ENCODE data around the gene MAP3K4. TPM values are rescaled to one million over a fixed set of nuclear protein-coding genes. Genes with fewer than 3 reads are reported as not detected.

The MAP3K4 gene
- total RNA-seq, 1 donor from 2014 or later = 56.7 TPM

- intact Hi-C loops (cut with DNase I) = no loop called here
Observed at GRCh38 chr6:161061576-161061975, 70.0 kb downstream of the MAP3K4 start.

GRCh38 chr6:161064915-161065314, 73.3 kb downstream of the MAP3K4 start:
- DNase-seq (ENCODE audit: extremely low spot score in 2 of 2) = no peak

More at GRCh38 chr6:161061576-161061975, 70.0 kb downstream of the MAP3K4 start:
- no peaks in the 10 kb centered on the region for H3K9me3 ChIP-seq
- no peaks in the 10 kb centered on the region for H3K36me3 ChIP-seq
- DNase-seq (ENCODE audit: extremely low spot score in 2 of 2) = no peak
- H3K27me3 ChIP-seq = no peaks in the 10 kb centered on the region
- H3K4me1 ChIP-seq = peaks cover 7% of the 10 kb centered on the region
- no peak overlapping the region for H3K4me3 ChIP-seq
- no peak for TF ChIP-seq CTCF (IDR thresholded peaks at IDR 0.05)
- TF ChIP-seq POLR2A (IDR thresholded peaks at IDR 0.05) = no peak
- no peak for TF ChIP-seq POLR2AphosphoS5 (IDR thresholded peaks at IDR 0.05; ENCODE audit: insufficient read depth in 1 of 2, low read depth in 1 of 2)
- no peak overlapping the region for H3K27ac ChIP-seq

GRCh38 chr6:161066511-161066910, 74.9 kb downstream of the MAP3K4 start:
- no peaks in the 10 kb centered on the region for H3K27me3 ChIP-seq
- no peak for DNase-seq (ENCODE audit: extremely low spot score in 2 of 2)
- no peak overlapping the region for H3K27ac ChIP-seq
- H3K4me3 ChIP-seq = no peak overlapping the region
- no peaks in the 10 kb centered on the region for H3K9me3 ChIP-seq
- H3K36me3 ChIP-seq = peaks cover 0 to 6% of the 10 kb centered on the region in 2 donors
- no peak for TF ChIP-seq CTCF (IDR thresholded peaks at IDR 0.05)
- TF ChIP-seq POLR2A (IDR thresholded peaks at IDR 0.05) = no peak
- no peak for TF ChIP-seq POLR2AphosphoS5 (IDR thresholded peaks at IDR 0.05; ENCODE audit: insufficient read depth in 1 of 2, low read depth in 1 of 2)
- intact Hi-C loops (cut with DNase I) = no loop called here
- H3K4me1 ChIP-seq = peaks cover 14% of the 10 kb centered on the region

More at GRCh38 chr6:161064915-161065314, 73.3 kb downstream of the MAP3K4 start:
- H3K4me3 ChIP-seq = no peak overlapping the region
- intact Hi-C loops (cut with DNase I) = no loop called here
- no peaks in the 10 kb centered on the region for H3K9me3 ChIP-seq
- H3K27me3 ChIP-seq = no peaks in the 10 kb centered on the region
- H3K27ac ChIP-seq = no peak overlapping the region
- TF ChIP-seq POLR2A (IDR thresholded peaks at IDR 0.05) (no peak), CTCF (IDR thresholded peaks at IDR 0.05) (no peak), POLR2AphosphoS5 (IDR thresholded peaks at IDR 0.05; ENCODE audit: insufficient read depth in 1 of 2, low read depth in 1 of 2) (no peak)
- no peaks in the 10 kb centered on the region for H3K36me3 ChIP-seq
- peaks cover 14% of the 10 kb centered on the region for H3K4me1 ChIP-seq

- TF ChIP-seq CTCF (IDR thresholded peaks at IDR 0.05) = no peak
- TF ChIP-seq POLR2AphosphoS5 (IDR thresholded peaks at IDR 0.05; ENCODE audit: insufficient read depth in 1 of 2, low read depth in 1 of 2) = no peak
- no peak for TF ChIP-seq POLR2A (IDR thresholded peaks at IDR 0.05)
Observed at GRCh38 chr6:161067749-161068148, 76.2 kb downstream of the MAP3K4 start.

GRCh38 chr6:161068321-161068741, 76.8 kb downstream of the MAP3K4 start:
- Histone ChIP-seq H3K9me3 (no peaks in the 10 kb centered on the region), H3K27me3 (no peaks in the 10 kb centered on the region), H3K4me1 (peaks cover 14% of the 10 kb centered on the region), H3K27ac (no peak overlapping the region), H3K4me3 (no peak overlapping the region), H3K36me3 (peaks cover 0 to 6% of the 10 kb centered on the region in 2 donors)
- TF ChIP-seq POLR2A (IDR thresholded peaks at IDR 0.05) (no peak), CTCF (IDR thresholded peaks at IDR 0.05) (no peak), POLR2AphosphoS5 (IDR thresholded peaks at IDR 0.05; ENCODE audit: insufficient read depth in 1 of 2, low read depth in 1 of 2) (no peak)
- intact Hi-C loops (cut with DNase I) = no loop called here
- no peak for DNase-seq (ENCODE audit: extremely low spot score in 2 of 2)

More at GRCh38 chr6:161067749-161068148, 76.2 kb downstream of the MAP3K4 start:
- Histone ChIP-seq H3K9me3 (no peaks in the 10 kb centered on the region), H3K36me3 (peaks cover 0 to 6% of the 10 kb centered on the region in 2 donors), H3K4me1 (peaks cover 14% of the 10 kb centered on the region), H3K27me3 (no peaks in the 10 kb centered on the region), H3K4me3 (no peak overlapping the region), H3K27ac (no peak overlapping the region)
- DNase-seq (ENCODE audit: extremely low spot score in 2 of 2) = no peak
- intact Hi-C loops (cut with DNase I) = no loop called here

All from vagina (tissue), 2 donors.